NCI-H1930 (cell line): ENCODE measurements around the gene DDN.

ENCODE experiments used
- DNase-seq, 2 experiments: peaks; one replicate each; lab custom pipeline; 2025; lab: John Stamatoyannopoulos, UW

Gene DDN

DNA sequence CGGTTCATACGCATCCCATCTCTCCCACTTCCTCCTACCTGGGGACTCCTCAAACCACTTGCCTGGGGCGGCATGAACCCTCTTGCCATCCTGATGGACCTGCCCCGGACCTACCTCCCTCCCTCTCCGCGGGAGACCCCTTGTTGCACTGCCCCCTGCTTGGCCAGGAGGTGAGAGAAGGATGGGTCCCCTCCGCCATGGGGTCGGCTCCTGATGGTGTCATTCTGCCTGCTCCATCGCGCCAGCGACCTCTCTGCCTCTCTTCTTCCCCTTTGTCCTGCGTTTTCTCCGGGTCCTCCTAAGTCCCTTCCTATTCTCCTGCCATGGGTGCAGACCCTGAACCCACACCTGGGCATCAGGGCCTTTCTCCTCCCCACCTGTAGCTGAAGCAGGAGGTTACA lies 17.4 kb downstream of the DDN start:
- no peak for DNase-seq

DNA sequence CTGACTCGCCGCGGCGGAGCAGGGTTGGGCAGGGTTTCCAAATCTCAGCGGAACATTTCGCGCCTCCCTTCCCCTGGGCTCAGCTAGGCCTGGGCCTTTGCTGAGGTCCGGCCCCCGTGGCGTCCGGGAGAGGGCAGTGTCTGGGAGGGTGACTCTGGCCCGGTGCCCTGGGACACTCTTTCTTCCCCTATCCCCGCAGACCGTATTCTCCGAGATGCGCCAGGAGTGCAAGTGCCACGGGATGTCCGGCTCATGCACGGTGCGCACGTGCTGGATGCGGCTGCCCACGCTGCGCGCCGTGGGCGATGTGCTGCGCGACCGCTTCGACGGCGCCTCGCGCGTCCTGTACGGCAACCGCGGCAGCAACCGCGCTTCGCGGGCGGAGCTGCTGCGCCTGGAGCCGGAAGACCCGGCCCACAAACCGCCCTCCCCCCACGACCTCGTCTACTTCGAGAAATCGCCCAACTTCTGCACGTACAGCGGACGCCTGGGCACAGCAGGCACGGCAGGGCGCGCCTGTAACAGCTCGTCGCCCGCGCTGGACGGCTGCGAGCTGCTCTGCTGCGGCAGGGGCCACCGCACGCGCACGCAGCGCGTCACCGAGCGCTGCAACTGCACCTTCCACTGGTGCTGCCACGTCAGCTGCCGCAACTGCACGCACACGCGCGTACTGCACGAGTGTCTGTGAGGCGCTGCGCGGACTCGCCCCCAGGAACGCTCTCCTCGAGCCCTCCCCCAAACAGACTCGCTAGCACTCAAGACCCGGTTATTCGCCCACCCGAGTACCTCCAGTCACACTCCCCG lies 18.0 kb downstream of the DDN start:
- no peak for DNase-seq

- no peak for DNase-seq
These were observed 18.7 kb downstream of the DDN start for GRCh38 chr12:48980389-48980952.

DNA sequence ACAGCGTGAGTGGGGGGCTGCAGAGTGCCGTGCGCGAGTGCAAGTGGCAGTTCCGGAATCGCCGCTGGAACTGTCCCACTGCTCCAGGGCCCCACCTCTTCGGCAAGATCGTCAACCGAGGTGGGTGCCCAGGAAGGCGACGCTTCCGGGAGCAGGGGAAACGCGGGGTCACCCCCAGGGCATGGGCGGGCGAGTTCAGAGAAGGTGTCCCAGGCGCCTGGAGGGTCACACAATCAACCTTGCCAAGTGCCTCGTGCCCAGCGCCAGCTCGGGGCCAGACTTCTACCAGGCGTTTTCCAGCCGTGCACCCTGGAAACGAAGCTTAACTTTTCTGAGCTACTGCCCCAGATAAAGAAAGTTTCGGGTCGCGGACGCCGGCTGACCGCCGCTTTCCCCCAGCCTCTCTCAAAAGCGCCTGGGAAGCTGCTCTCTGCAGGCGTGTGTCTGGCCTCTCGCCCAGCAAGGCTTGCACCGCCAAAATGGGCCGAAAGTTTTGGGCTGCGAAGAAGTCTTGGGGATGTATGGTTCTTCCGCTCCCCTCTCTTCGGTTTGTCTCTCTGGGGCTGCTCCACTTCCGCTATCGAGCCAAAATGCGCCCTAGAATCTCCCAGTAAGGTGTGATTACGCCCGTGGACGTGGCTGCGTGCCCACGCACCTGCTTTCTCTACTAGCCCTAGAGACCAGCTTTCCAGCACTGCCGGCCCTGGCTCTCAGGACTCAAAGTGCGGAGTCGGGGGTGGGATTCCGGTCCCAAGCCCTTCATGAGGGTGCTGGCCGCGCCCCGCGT lies 19.4 kb downstream of the DDN start:
- DNase-seq: no peak

DNA sequence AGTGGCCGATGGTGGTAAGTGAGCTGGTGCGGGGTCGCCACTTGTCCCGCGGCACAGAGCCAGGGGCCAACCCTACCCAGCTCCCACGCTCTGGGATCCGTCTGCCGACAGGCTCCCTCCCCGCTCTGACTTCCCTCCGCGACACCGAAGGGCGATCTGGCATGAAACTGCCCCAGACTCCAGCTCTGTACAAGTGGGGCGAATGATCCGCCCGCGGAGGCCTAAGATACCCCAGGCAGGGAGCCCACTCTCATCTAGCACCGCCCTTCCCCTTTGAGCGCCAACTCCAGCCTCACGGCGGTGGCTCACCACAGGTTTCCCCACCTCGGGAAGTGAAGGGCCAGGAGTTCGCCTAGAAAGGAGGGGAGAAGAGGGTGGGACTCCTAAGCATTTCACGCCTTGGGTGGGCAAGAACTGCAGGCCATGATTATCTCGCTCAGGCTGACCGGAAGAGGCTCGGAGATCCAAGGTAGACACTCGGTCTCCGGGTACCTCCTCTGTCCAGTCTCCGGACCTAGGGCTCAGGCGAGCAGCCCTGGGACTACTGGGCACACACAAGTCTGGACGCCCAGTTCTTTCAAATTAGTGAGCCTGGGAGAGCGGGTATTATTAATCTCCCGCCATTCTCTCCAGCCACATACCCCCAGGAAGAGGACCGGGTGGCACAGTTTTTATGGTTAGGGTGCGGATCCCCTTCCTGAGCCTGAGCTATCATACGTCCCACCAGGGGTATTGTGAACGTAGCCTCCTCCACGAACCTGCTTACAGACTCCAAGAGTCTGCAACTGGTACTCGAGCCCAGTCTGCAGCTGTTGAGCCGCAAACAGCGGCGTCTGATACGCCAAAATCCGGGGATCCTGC lies 20.2 kb downstream of the DDN start:
- DNase-seq: no peak

- DNase-seq: peak in 1 of 2 experiments; percentile 64
These were observed 20.9 kb downstream of the DDN start, which contains the start of gene WNT1 for GRCh38 chr12:48978291-48978740. Gene WNT1 (plus strand): TSS chr12:48978322. CDS start chr12:48978651, 329 bp downstream.

GRCh38 chr12:48977290-48978281 lies 21.6 kb downstream of the DDN start:
- peak; percentile 29 to 71 for DNase-seq

DNA sequence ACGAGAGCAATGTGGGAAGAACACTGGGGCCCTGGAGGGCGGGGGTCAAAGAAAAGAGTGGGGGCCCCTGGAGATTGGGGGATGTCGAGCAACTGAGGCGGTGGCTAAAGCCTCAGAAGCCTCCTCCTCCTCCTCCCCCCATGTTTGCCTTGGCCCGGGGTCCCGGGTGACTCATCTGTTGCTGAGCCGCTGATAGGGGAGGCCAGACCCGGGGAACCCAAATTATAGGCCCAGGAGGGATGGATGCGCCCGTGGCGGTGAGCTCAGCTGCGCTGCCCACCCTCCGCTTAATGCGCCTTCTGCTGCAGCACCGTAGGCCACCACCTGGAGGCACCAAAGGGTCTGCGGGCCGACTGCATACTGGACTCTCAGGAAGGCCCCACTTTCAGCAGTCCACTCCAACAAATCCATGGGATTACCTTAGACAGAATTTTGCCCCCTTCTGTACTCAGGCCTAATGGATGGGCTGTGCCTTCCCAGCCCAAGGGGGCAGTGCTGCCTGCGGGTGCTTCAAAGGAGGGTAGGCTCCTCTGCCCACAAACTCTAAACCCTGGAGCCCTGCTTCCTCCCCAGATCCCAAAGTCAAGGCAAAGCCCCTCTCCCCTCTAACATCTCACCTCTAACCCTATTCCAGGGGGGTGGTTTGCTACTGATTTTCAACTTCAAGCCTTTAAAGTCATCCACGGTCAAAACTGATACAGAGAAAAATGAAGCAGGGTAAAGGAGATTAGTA lies 25.1 kb downstream of the DDN start:
- no peak for DNase-seq

DNA sequence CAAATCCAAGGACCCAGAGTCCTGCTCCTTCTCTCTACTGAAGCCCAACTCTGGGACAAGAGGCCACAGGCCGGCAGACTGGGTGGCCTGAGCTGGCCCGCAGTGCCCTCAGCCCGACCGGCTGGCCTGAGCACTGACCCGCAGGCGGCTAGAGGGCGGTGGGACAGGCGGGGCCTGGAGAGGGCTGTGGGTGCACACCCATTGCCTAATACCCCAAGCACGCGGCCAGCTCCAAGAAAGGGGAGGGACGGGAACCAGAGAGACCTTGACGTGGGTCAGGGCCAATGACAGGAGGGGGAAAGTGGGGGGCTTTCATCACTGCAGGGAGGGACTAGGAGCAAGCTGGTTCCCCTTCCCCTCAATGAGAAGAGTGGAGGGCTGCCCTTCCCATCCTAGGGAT lies 25.6 kb downstream of the DDN start:
- DNase-seq: no peak

DNA sequence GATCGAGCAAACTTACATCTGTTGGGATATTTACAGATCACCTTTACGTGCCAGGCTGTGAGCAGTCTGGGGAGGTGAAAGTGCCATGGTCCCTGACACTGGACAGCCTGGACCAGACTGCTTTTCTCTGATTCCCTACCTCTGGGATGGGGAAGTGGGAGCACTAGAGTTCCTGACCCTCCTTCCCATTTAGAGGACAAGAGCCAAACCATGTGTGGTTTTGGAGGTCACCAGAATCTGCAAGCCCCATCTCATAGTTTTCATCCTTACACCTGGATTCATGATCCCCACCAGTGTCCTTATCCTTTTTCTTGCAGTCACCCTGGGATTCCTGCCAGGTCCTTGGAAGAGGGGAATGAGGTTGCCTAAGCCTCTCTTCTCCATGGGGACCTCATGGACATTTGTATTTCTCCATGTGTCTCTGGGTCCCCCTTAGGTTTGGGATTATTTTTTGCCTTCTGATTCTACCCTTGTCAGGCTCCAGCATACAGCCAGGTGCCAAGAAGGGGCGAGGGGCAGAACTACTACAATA lies 26.2 kb downstream of the DDN start:
- DNase-seq: no peak

- DNase-seq: no peak
These were observed 26.8 kb downstream of the DDN start for GRCh38 chr12:48972213-48972951.

DNA sequence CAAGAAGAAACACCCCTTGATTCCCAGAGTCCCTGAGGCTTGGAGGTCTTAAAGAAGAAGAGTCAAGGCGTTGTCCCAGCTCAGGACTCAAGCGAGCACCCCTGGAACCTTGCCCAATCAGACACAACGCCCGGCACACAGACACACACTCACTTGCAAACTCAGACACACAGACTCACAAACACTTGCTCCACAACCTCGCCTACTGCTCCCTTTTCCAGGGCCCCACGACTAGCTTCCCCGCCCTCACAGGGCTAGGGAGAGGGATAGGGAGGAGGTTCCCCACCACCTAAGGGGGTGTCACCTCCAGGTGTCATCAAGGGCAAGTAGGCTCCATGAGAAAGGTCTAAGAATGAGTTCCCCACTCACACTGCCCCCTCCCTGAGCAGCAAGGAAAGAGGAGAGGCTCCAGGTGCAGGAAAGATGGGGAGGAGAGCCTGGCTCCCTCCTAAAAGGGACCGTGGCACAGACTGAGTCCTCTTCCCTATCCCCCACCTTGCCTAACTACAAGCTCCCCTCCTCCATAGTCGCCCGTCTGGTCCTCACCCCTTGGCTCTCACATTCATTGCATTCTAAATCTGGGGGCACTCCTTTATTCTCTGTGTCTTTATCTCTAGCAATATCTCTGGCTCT lies 28.4 kb downstream of the DDN start:
- DNase-seq: no peak

DNA sequence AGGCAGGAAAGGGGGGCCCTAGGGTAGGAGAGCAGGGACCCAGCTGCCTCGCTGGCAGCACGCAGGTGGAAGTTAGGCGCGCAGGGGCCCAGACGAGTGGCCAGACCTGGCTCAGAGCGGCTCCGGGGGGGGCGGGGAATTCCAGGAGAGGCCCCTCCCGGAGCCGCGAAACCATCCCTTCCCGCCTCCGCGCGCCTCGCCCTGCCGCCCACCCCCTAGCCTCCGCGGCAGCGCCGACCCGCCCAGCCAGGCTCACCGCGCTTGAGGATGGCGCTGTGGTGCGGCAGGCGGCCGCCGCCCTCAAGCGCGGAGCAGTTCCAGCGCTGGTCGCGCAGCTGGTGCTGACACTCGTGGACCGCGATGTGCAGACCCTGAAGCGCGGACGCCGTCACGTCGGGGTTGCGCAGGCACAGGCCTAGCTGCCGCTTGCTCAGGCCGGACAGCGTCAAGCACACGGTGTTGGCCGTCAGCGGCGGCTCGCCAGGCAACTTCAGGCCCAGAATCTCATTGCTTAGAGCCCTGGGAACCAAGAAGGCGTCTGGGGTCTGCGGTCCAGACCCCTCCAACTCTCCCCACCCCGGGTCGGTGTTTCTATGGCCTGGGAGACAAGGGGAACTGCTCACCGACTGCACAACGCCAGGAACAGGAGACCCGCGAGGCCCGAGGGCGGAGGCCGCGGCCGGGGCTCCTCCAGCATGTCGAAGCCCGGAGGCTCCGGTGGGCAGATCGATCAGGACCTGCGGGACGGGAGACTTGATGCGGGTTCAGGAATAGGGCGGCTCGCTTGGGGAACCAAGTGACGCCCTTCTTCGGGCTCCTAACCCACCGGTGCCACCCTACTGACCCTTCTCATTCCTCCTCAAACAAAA lies 29.1 kb downstream of the DDN start:
- DNase-seq: no peak

DNA sequence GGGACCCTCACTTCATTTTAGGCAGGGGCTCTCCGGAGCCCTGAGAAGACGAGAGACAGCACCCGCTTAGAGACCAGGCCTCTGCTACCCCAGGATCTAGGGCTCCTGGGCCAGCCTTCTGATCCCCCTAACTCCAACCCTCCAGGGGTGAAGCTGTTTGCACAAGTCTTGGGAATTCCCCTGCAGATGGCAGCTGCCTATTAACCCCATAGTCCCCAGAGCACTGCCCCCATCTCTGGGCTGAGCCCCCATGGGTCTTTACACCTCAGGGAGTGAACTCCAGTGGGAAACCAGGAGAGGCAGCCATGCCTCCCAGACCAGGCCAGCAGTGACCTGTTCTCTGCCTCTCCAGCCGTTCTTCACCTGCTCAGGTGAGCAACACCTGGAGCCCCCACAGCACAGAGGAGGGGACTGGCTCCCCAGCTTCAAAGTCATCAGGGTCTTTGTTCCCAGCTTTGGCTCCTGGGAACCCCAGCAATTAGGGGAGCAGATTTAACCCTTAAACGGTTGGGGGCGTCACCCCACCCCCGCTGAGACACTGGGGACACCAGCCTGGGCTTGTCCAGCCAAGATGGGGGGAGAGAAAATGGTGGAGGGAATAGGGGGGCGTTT lies 29.9 kb downstream of the DDN start:
- no peak for DNase-seq

- DNase-seq: no peak
These were observed 30.7 kb downstream of the DDN start for GRCh38 chr12:48968467-48968866.

GRCh38 chr12:48967991-48968390 lies 31.2 kb downstream of the DDN start:
- DNase-seq: no peak
